SKM-1 treated with dmso at 0.1 percent for 144 hours (cell line): Measurements from ENCODE around the gene KCNQ5.

ENCODE experiments used
- DNase-seq: peaks from one replicate; lab custom pipeline; 2025; ENCODE audit not compliant: unreplicated experiment; lab: John Stamatoyannopoulos, UW

Gene KCNQ5

DNA sequence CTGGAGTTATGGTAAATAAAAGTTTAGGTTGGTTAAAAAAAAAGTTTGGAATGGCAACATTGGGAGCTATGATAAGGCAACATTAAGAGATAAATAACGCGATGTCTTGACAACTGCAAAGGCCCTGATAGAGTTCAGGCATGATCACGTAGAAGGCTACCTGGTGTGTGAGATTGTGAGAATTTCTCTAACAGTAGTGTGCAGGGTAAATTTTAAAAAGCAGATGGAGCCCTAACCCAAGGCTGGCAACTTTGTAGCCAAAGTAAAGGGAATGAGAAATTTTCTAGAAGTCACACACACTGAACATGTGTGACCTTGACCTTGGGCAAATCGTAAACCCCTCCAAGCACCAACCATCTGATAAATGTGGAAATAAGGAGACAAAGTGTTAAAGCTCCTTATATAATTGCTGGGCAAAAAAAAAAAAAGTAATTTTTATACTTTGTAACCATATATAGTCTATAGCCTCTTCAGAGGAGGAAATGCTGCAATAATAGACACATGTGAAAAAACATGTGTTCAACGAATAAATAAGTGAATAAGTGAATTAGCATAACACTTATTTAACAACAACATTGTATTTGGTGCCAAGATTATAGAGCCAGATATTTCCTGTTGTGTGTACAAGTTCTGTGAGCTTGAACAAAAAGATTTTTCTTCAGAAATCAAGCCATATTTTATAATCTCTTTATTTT, 18.2 kb downstream of the KCNQ5 start:
- no peak for DNase-seq

DNA sequence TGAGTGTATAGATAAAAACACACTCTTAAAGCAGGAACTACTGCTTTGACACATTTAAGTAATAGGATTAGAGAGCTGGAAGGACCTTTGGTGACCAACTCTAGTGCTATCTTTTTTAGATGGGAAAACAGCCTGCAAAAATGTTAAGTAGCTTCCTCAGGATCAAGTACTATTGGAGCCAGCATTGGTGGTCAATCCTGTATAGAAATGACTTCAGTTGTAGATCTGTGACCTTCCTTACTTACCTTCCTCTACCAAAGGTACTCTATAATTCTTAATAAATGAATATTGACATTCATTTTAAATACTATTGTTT, 18.7 kb downstream of the KCNQ5 start:
- DNase-seq, result no peak

DNA sequence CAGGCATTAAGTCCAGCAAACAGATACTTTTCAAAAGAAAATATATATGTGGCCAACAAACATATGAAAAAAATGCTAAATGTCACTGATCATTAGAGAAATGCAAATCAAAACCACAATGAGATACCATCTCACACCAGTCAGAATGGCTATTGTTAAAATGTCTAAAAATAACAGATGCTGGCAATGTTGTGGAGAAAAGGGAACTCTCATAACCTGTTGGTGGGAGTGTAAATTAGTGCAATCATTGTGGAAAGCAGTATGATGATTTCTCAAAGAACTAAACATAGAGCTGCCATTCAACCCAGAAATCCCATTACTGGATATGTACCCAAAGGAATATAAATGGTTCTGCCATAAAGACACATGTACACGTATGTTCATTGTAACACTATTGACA, 20.6 kb downstream of the KCNQ5 start:
- DNase-seq, result no peak

DNA sequence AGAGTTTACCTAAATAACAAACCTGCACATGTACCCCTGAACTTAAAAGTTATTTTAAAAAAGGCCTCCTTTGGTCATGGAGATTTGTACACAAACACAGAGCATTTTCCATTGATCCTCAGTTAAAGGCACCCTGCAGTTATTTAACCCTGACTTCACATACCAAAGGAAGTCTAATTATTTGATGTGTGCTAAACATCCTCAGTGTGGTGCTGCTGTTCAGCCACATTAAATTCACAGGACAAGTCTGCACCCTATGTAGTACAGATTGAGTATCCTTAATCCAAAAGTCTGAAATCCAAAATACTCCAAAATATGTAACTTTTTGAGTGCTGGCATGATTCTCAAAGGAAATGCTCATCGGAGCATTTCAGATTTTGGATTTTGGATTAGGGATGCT, 21.4 kb downstream of the KCNQ5 start:
- no peak for DNase-seq

DNA sequence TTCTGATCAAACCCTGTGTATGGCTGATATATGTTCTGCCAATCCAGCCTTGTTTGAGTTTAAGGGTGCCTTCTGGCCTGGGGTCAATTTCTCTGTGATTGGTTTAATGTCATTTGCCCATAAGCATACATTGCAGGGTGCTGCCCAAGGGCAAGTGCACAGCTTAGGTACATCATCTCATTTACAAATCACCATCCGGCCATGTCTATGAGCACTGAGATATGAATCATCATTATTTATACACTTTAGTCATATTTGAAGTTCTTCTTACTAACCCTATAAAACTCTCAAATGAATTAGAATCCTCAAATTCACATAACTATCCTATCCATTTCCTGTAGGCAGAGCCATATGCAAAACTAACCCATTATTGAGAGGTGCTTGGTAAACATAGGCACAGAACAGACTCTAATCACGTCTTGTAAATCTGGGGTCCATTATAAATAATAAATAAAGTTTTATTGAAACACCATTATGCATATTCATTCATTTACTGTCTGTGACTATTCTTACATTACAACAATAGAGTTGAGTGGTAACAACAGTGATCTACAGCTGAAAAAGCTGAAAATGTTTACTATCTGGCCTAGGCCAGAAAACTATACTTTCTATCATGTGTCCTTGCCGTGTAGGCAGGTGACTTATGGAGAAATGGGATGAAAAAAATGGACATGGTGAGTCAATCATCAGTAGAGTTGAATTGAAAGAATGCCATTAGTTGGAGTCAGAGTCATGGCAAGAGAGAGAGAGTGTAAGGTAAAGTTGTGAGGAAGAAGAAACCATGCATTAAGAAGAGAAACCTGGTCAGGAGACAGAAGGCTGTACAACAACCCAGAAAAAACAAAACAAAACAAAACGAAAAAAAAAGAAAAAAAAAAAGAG, 25.0 kb downstream of the KCNQ5 start:
- no peak for DNase-seq

DNA sequence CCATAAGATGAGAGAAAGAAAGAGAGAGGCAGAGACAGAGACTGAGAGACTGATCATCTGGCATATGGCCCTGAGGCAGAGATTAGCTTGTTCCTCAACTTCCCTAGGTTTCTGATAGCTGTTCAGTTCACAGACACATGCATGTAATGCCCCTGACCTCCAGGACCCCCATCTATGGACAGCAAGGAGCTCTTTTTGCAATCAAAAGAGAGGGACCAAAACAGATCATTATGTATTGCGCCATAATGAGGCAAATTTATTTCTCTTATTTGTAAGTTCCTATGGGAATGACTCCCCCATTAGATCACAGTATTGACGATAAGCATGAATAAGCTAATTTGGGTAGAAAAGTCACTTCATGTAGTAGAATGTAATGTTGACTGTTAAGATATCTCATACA, 25.6 kb downstream of the KCNQ5 start:
- DNase-seq, result no peak

DNA sequence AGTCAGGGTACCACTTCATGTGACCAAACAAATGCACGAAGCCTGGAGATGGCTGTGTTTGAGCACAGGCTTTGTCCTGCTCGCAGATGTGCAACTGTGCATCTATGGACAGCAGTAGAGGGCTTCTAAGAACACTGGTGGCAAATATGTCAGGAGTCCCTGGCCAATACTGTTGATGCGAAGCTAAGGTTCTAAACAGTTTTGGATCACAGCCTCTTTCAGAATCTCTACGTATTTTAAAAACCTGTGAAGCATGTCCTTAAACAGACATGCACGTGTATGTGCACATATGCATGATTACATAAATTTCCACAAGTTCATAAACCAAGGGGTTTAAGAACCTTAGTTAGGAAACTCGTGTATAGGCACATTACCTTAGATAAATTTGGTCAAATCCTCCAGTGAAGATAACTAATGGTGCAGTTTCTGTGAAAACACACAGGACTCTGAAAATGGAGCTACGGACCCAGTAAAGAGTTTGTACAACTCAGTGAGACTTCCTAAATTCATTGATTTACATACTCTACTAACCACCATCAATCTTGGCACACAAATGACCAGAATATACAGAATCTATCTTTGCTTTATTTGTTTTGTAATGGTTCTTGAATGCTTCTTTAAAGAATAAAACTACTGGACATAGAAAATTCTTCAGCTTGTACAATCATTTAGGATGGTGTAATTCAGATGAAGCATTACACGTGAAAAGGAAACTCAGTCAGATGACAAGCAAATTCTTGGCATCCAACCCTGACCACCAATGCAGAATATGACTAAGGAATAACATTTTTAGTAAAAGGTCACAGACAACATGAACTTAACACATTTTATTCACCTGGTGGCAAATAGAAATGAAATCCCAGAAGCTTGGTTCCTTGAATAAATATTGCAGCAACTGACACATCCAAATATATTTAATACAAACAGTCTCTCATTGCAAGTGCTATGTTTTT, 27.4 kb downstream of the KCNQ5 start:
- DNase-seq, result no peak

DNA sequence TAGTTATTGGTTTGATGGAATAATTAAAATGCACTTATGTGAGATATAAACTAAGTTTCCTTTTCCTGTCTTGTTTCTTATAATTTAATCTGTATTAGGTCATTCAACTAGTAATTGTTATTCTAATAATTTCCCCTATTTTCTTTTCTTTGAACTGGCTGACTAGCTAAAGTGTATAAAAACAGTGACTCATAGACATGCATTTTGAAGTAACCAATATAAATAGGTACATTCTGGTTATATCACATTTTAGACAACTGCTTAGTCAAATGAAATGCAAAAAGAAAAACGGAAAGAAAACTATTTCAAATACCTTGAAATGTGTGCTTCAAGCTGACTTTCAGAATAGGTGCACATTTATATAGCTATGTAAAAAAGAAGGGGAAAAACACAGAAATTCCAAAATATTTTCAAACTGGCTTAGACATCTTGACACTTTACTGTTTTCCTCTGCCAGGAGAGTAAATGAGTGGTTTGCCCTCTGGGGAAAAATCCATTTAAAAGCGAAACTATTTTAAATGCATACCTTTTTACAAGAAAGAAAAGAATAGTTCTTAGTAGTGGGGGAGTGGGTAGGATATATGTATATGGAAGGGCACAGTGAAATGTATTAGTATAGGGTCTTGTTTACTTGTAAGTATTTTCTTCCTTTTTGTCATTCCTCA, 28.3 kb downstream of the KCNQ5 start:
- no peak for DNase-seq

DNA sequence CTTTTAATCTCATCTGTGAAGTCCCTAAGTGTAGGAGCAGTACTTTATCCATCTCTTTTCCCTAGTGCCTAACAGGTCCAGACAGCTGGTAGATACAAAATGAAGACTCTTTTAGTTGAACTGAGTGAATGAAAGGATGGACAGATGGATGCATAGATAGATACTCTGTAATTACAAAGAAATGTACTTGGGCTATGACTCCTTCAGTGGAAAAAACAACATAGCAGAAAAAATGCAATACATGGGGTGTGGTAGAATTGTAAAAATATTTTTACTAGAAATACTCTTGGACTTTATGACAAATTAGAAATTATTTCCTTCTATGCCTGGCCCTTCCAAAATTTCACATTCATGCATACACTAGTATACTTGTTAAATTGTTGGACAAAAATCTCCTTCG, 29.3 kb downstream of the KCNQ5 start:
- no peak for DNase-seq

DNA sequence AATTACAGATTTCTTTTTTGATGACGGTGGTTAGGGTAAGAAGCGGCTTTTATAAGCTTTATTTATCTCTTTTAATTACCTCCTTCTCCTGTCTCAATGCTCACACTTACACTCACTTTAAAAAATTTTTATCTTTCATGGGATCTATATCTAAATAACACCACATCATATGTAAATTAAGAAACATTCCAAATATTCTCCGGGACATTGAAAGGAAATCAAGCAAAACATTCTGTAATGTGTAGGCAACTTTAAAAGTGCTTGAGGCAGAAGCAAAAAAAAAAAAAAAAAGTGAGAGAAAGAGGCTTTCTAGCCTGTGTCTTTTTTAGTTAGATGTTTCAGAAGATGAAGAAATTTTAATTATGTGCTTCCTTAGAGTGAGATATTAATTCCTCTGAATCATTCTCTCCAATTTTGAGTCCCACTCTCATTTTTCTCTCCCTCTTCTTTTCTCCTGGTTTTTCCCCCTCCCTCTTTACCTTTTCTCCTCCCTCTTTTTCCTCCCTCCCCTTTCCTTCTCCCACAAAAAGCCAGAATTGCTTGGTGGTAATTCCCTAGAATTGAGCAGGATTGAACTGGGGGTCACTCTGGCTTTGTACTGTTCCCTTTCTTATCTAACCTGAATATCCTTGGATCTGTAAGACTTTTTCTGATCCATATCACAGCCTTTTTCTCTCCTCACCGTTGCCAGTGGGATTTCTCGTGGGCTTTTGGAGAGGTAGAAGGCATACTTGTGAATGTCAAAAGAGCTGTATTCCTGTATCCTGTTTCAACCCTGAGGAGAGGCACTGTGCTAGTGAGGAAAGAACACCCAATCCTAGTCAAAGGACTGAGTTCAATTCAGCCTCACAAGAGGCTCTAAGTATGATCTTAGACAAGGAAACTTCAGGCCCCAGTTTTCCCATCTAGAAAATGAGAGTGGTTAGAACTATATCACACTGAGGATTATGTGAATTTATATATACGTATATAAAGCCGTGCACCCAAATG, 30.4 kb downstream of the KCNQ5 start:
- DNase-seq, result no peak

DNA sequence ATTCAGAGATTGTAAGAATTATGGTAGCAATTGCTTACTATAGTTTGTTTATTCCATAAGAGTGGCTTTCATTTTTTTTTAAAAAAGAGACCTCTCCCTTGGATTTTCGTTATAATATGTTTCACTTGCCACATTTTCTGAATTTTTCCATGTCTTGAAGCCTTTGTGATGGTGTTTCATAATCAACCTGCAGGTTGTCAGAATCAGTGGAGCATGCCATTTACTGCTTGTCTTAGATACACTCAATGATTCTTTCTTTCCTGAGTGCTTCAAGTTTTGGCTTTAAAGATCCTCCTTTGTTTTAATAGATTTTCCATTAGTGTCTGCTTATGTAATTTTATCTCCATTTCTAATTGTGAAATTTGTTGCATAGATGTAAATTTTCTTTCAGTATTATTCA, 31.2 kb downstream of the KCNQ5 start:
- no peak for DNase-seq

DNA sequence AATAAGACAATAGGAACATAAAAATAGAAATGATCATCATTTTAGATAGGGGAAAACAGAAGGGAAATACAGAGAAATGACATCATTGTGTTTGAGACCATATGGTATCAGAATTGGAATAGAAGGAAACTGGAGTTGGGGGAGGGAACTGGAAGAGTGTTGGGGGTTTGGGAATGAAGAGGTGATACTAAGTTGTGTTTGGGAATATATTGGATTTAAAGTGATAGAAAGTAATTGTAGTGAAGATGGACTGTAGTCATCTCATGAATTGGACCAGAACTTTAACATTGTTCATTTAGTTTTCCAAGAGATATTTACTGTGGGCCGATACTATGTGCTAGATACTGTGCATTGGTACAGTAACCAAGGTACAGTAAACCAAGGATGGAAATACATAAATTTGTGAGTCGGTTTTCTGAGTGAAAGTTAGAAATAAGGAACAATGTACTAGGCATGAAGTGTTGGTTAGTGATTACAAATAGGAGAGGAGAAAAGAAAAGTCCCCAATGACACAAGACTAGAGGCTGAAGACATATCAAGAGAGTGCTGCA, 32.3 kb downstream of the KCNQ5 start:
- no peak for DNase-seq

DNA sequence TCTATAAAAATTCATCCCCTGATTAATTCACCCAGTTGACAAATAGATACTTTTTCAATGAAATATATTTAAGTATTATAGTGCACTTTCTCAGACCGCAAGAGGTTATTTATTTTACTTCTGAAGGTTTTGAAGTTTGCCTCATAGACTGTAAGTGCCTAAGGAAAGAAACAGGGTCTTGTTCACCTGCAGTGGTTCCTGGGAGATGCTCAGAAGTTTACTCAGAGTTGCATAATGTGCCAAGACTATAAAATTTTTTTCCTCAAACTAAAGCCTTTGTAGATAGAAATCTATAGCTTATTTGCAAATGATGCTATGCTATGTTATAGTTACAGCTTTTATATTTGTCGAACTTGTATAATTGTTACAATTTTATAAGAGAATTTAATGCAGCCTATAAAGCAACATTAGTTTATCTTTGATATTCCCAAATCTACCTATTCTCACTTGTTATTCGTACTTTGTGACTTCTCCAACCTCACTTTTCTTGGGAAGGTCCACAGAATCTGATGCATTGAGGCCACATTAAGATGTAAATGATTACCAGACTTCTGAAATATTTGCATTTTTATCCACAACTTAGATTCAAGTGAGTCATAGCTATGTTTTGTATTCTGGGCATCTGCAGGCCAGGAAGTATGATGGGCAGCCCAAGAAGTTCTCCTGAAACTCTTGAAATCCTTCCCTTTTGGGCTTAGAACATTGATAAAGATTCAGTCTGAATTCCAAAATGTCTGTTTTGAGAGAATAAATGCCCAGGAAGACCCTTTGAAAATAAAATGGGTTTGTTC, 35.7 kb downstream of the KCNQ5 start:
- DNase-seq, result no peak

DNA sequence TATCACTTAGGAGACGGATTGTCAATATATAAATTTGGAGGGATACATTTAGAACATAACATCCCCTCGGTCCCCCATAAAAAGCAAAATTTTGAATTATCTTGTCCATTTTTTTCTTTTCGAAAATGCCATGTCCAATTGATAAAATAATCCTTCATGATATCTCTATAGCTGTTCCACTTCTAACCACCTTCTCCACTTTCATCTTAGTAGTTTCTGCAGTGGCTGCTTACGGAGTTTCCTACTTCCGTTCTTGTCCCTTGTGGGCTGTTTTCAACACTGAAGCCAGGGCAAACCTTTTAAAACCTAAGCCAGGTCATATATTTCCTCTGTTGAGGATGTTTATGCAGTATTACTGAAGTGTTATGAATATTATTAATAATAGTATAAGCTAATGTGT, 37.9 kb downstream of the KCNQ5 start:
- no peak for DNase-seq

DNA sequence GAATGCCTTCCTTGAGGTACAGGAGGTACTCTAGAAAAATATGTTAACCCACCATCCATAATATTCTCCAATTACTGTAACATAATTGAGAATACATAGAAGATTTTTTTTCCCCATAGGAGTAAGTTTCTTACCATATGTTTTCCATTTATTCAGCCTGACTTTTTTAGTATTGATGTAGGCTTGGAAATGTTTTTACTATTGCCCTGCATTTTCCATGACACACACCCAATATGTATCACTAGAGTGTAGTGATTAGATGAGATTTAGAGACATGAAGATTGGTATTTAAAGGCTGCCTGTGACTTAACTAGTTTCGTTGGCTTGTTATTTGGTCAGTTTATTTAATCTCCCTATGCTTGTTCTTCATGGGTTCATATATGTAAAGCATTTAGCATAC, 39.5 kb downstream of the KCNQ5 start:
- no peak for DNase-seq

DNA sequence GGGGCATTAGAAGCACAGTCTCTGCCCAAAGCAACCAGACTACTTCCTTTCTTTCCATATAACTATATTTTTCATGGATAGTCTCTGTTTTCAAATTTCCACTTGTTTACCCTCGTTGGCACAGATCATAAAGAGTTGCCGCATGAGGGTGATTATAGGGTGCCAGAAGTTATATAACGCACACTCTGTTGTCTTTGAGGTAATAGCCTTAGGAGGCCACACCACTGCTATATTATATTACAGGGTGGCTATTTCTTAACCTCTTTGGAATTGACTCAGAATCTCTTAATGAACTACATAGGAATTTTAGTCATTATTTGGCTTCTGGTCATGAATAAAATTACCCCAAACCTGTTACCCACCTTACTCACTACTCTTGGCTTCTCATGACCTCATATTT, 43.7 kb downstream of the KCNQ5 start:
- DNase-seq, result no peak

DNA sequence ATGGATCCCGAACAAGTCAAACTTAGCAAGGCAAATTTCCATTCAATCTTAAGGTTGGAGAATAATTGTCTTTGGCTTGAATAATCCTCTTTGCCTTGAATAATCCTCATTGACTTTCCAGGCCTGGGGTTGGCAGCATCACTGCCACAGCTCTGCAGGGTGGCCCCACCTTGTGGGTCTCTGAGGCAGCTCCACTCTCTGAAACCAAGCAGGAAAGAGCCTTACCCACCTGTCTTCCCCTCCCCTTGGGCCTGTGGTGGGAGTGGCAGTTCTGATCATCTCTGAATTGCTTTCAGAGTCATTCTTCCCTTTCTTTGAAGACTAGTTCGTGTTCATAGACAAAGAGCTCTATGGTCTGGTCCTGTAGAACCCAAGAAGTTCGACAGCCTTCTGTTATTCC, 47.5 kb downstream of the KCNQ5 start:
- no peak for DNase-seq

DNA sequence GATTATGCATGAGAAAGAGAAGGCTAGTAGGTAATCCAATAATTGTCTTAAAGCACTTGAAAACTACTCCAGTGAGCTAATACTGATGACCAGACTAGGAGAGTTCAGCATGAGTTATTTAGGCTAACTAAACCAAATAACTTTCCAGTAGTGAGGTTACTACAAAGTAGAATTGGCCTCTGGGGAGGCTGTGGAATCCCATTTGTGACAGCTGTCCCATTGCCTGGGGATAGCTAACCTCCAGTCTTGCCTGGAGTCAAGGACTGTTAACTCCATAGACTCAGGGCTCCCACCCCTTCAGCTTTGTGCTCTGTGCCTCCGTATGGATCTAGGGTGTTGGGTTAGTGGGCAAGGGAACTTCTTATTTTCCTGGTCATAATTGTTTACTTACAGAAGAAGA, 51.0 kb downstream of the KCNQ5 start:
- no peak for DNase-seq

DNA sequence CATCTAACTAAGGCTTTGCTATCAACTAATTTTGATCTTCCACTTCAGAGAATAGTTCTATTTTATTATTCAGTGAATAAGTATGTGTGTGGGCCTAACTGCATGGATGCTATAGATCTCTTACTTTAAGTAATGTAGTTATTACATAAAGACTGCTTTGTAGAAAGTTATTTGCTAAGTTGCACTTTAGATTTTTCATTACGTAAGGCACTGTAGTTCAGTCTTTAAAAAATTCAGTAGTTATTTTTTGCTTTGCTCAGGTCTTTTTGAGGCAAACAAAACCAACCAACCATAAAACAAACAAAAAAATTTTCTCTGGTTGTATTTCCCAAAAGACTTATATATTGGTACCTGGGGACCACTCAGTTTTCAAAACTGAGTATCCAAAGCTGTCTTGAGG, 53.0 kb downstream of the KCNQ5 start:
- no peak for DNase-seq
